Keratinocyte (primary cell): ENCODE measurements around the gene MED12. TPM values are rescaled to one million over a fixed set of nuclear protein-coding genes. Genes with fewer than 3 reads are reported as not detected.

Experiments
- DNase-seq: peaks from one replicate; pipeline ENCODE4 v3.0.0-alpha.2; 2011; ENCODE audit warnings: low read depth, missing footprints, low spot score
- FAIRE-seq: peaks from 2 replicates; lab custom pipeline; 2011; peaks lifted over from hg19 to GRCh38; lab: Jason Lieb, UNC
- H2AFZ ChIP-seq: 2 replicates; pipeline ENCODE4 v1.6.0; 2012; ENCODE audit warnings: low read length, control low read depth, inconsistent platforms; ENCODE audit not compliant: control insufficient read depth
- H3K27ac ChIP-seq: 2 replicates; pipeline ENCODE4 v1.5.1; 2011; ENCODE audit warnings: low read length; ENCODE audit not compliant: control insufficient read depth, insufficient read depth
- H3K27me3 ChIP-seq: 3 replicates; pipeline ENCODE4 v1.6.0; 2011; ENCODE audit warnings: low read length; ENCODE audit not compliant: control insufficient read depth, insufficient read depth; ENCODE audit errors: extremely low read depth
- H3K36me3 ChIP-seq, 2 experiments: 2 replicates in 1 of 2; 3 replicates in 1 of 2; pipeline ENCODE4 v1.5.1; 2011; ENCODE audit warnings: low read length in 2 of 2, mild to moderate bottlenecking in 1 of 2; ENCODE audit not compliant: control insufficient read depth in 2 of 2, insufficient read depth in 2 of 2; ENCODE audit errors: extremely low read depth in 1 of 2
- H3K4me1 ChIP-seq: 3 replicates; pipeline ENCODE4 v1.5.1; 2011; ENCODE audit warnings: low read length; ENCODE audit not compliant: control insufficient read depth, insufficient read depth; ENCODE audit errors: extremely low read depth
- H3K4me2 ChIP-seq: 3 replicates; pipeline ENCODE4 v1.6.0; 2011; ENCODE audit warnings: low read depth, low read length; ENCODE audit not compliant: control insufficient read depth, insufficient read depth; ENCODE audit errors: extremely low read depth
- H3K4me3 ChIP-seq, 3 experiments: fragments of 200-600 bp in 1 of 3; sonication (generic) in 1 of 3; 2 replicates in 2 of 3; 3 replicates in 1 of 3; pipeline ENCODE4 v1.5.1; 2011 to 2016; ENCODE audit warnings: low read length in 3 of 3, mild to moderate bottlenecking in 3 of 3, control low read depth in 2 of 3, inconsistent platforms in 1 of 3, low read depth in 1 of 3, mixed read lengths in 1 of 3, mixed run types in 1 of 3, moderate library complexity in 1 of 3; ENCODE audit not compliant: control insufficient read depth in 2 of 3, insufficient read depth in 2 of 3; ENCODE audit errors: extremely low read depth in 1 of 3
- H3K79me2 ChIP-seq: 2 replicates; pipeline ENCODE4 v1.6.0; 2012; ENCODE audit warnings: low read length; ENCODE audit not compliant: control insufficient read depth, insufficient read depth
- H3K9ac ChIP-seq: 3 replicates; pipeline ENCODE4 v1.6.0; 2011; ENCODE audit warnings: low read length; ENCODE audit not compliant: control insufficient read depth, insufficient read depth; ENCODE audit errors: extremely low read depth
- H3K9me1 ChIP-seq: 3 replicates; pipeline ENCODE4 v1.6.0; 2011; ENCODE audit warnings: low read length; ENCODE audit not compliant: control insufficient read depth, insufficient read depth; ENCODE audit errors: extremely low read depth
- H3K9me3 ChIP-seq: 2 replicates; pipeline ENCODE4 v1.5.1; 2012; ENCODE audit warnings: low read depth, low read length; ENCODE audit not compliant: control insufficient read depth
- H4K20me1 ChIP-seq: 3 replicates; pipeline ENCODE4 v1.6.0; 2011; ENCODE audit warnings: low read length; ENCODE audit not compliant: control insufficient read depth, insufficient read depth; ENCODE audit errors: extremely low read depth
- EZH2 ChIP-seq: IDR thresholded peaks from one replicate; pipeline ENCODE4 v1.6.1; 2012; ENCODE audit warnings: inconsistent platforms, mild to moderate bottlenecking, low read length, moderate library complexity
- dilution Hi-C: fragments of 300-500 bp; cut with MboI; formaldehyde crosslinking; loops from one replicate; pipeline ENCODE4 v1.7.0; 2020; ENCODE audit warnings: low sequenced_read_pairs; ENCODE audit not compliant: extremely low pct_ligation_motif_present
- polyA plus RNA-seq, 5 experiments: library from polyadenylated mRNA; depleted of rRNA in 3 of 5; stranded (reverse) in 3 of 5; stranded (forward) in 1 of 5; unstranded in 1 of 5; fragments of >200 nt; gene quantifications; 1 replicate in 1 of 5; 2 replicates in 3 of 5; 3 replicates in 1 of 5; pipeline versions ENCODE4 v1.2.1 to v1.2.3, GENCODE V29; 2011 to 2012; ENCODE audit warnings: missing spikeins in 2 of 5, low read depth in 1 of 5, low replicate concordance in 1 of 5
- TF ChIP-seq, protein P1 (sequence below), 3 experiments: IDR thresholded peaks in 1 of 3; conservative IDR thresholded peaks in 1 of 3; optimal IDR thresholded peaks in 1 of 3; 2 replicates in 2 of 3; 3 replicates in 1 of 3; pipeline versions ENCODE3 to v1.5.1; 2011; ENCODE audit warnings: low read length in 3 of 3, mild to moderate bottlenecking in 3 of 3, moderate library complexity in 2 of 3, control low read depth in 1 of 3, inconsistent platforms in 1 of 3; ENCODE audit not compliant: insufficient read depth in 2 of 3; ENCODE audit errors: extremely low read depth in 1 of 3

MED12 gene
- polyA plus RNA-seq, 1 donor (not counting 4 experiments of a cell fraction or from before 2014, with no cell fraction given), result 4.2 TPM

DNA sequence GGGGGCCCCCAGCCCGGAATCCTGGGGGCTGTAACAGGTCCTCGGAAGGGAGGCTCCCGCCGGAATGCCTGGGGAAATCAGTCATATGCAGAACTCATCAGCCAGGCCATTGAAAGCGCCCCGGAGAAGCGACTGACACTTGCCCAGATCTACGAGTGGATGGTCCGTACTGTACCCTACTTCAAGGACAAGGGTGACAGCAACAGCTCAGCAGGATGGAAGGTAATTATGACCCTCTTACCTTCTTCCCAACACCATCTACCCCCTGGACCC, 21.7 kb upstream of the MED12 start:
- dilution Hi-C loops, result no loop called here
- Histone ChIP-seq H3K9me1 (no peaks in the 10 kb centered on the region), H3K27ac (no peak overlapping the region), H3K4me1 (no peaks in the 10 kb centered on the region), H3K9me3 (no peaks in the 10 kb centered on the region), H4K20me1 (no peaks in the 10 kb centered on the region), H3K27me3 (no peaks in the 10 kb centered on the region), H3K36me3 (no peaks in the 10 kb centered on the region), H2AFZ (no peak overlapping the region), H3K79me2 (no peaks in the 10 kb centered on the region), H3K4me3 (peak overlapping the region; percentile 46 to 68 (median 51)), H3K9ac (no peak overlapping the region), H3K4me2 (peak overlapping the region; percentile 80)
- TF ChIP-seq, protein P1, sequence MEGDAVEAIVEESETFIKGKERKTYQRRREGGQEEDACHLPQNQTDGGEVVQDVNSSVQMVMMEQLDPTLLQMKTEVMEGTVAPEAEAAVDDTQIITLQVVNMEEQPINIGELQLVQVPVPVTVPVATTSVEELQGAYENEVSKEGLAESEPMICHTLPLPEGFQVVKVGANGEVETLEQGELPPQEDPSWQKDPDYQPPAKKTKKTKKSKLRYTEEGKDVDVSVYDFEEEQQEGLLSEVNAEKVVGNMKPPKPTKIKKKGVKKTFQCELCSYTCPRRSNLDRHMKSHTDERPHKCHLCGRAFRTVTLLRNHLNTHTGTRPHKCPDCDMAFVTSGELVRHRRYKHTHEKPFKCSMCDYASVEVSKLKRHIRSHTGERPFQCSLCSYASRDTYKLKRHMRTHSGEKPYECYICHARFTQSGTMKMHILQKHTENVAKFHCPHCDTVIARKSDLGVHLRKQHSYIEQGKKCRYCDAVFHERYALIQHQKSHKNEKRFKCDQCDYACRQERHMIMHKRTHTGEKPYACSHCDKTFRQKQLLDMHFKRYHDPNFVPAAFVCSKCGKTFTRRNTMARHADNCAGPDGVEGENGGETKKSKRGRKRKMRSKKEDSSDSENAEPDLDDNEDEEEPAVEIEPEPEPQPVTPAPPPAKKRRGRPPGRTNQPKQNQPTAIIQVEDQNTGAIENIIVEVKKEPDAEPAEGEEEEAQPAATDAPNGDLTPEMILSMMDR (optimal IDR thresholded peaks at IDR 0.05 in 1 of 3, IDR thresholded peaks at IDR 0.05 in 1 of 3, conservative IDR thresholded peaks at IDR 0.05 in 1 of 3; ENCODE audit: extremely low read depth in 1 of 3, insufficient read depth in 2 of 3, low read length in 3 of 3), result no peak
- no peak for TF ChIP-seq EZH2
- DNase-seq, result no peak
- FAIRE-seq, result no peak

DNA sequence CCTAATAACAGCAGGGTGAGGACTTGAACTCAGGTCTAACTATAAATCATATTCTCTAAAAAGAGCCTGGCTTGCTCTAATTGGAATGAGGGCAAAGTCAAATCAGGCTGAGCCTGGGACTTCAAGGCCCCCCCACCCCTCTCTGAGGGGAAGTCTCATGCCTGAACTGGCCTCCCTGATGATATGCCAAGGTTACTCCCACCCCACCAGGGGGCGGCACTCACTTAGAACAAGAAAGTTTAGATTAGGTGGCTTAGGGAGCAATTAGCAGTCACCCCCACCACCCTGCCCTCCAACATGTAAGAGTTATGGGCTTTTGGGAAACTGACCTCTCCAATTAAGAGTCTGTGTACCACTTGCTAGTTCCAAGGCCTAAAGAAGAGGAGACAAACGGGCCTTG, 20.1 kb upstream of the MED12 start:
- Histone ChIP-seq H4K20me1 (no peaks in the 10 kb centered on the region), H3K9ac (no peak overlapping the region), H3K4me2 (no peak overlapping the region), H3K27me3 (no peaks in the 10 kb centered on the region), H3K79me2 (no peaks in the 10 kb centered on the region), H3K4me3 (no peak overlapping the region), H3K9me1 (no peaks in the 10 kb centered on the region), H2AFZ (no peak overlapping the region), H3K36me3 (no peaks in the 10 kb centered on the region), H3K9me3 (no peaks in the 10 kb centered on the region), H3K27ac (no peak overlapping the region), H3K4me1 (no peaks in the 10 kb centered on the region)
- FAIRE-seq (no peak), DNase-seq (peak; percentile 2)
- TF ChIP-seq EZH2, result no peak
- TF ChIP-seq, protein P1 (optimal IDR thresholded peaks at IDR 0.05 in 1 of 3, IDR thresholded peaks at IDR 0.05 in 1 of 3, conservative IDR thresholded peaks at IDR 0.05 in 1 of 3; ENCODE audit: extremely low read depth in 1 of 3, insufficient read depth in 2 of 3, low read length in 3 of 3), result peak; percentile 27 to 53 (median 36)
- dilution Hi-C loops, result no loop called here
